IPS DF 4.7 (cell line): ENCODE measurements around the gene COL5A1.

Experiments used
- DNase-seq: peaks from one replicate; pipeline ENCODE4 v3.0.0-alpha.2; 2013; ENCODE audit warnings: low spot score; ENCODE audit errors: extremely low read depth

COL5A1 gene

GRCh38 chr9:134724912-134725604 lies 83.5 kb downstream of the COL5A1 start:
- no peak for DNase-seq

DNA sequence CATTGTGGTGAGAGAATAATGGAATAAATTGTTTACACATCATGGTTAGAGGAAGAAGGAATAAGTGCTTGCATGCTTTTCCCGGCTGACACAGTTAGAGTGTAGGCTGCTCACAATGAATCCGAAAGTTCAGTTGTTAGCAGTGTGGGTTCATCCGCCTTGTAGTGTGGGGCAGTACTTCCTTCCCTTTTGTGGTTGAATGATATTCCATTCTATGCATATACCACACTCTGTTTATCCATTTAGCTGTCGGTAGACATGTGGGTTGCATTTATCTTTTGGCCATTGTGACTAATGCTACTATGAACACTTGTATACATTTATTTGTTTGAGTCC lies 84.0 kb downstream of the COL5A1 start:
- no peak for DNase-seq

DNA sequence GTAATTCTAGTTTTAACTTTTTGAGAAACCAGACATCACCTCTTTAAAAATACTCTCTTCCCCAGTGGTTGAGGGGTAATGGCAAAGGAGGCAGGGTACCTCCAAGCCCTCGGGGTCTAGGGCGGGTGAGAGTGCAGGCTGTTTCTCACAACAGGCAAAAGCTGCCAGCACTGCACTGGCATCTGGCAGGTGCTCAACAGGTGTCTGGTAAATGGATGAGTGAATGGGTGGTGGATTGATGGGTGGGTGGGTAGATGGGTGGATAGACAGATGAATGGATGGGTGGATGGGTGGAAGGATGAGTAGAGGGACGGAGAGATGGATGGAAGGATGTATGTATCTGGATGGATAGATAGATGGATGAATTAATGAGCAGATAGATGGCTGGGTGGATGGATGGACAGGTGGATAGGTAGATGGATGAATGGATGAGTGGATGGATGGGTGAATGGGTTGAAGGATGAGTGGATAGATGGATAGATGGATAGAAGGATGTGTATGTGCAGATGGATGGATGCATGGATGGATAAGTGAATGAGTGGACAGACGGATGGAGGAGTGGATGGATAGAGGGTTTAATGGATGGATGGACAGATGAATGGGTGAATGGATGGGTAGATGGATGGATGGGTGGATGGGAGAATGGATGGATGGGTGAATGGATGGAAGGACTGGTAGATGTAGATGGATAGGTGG lies 84.6 kb downstream of the COL5A1 start:
- DNase-seq = no peak

DNA sequence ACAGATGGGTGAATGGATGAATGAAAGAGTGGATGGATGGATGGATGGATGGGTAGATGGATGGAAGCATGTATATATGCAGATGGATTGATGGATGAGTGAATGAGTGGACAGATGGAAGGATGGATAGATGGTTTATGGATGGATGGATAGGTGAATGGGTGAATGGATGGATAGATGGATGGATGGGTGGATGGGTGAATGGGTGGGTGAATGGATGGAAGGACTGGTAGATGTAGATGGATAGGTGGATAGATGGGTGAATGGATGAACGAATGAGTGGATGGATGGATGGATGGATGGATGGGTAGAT lies 85.1 kb downstream of the COL5A1 start:
- no peak for DNase-seq

GRCh38 chr9:134728021-134728795 lies 86.6 kb downstream of the COL5A1 start:
- no peak for DNase-seq

DNA sequence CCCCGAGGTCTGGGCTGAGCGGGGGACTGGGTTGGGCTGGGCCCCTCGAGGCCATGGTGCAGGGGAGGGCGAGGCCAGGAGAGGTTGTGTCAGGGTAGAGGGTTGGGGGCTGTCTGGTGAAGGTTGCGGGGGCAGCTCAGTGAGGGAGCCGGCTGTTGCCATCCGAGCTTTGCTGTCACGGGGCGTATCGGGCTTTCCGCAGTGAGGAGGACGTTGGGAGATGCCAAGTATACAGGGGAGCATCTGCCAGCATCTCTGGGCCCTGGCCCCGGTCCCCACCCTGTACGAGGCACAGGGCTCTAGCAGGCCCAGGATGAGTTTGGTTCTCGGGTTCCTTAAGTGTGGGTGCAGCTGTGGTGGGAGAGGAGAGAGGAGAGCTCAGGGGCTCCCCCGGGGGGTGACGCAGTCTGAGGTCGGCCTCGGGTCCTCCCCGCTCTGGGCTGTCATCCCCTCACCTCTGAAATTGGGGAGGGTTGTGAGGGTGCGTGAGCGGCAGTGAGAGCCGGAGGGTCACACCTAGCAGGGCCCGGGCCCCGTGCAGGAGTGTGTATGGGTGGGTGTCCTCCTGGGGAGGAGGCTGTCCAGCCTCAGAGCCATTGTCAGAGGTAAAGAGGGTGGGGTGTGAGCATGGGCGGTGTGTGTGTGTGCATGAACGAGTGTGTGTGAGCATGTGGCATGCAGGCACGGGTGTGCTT lies 87.3 kb downstream of the COL5A1 start:
- no peak for DNase-seq

- no peak for DNase-seq
These were observed 88.6 kb downstream of the COL5A1 start for GRCh38 chr9:134730011-134730760.

GRCh38 chr9:134730761-134731496 lies 89.3 kb downstream of the COL5A1 start:
- DNase-seq = no peak

DNA sequence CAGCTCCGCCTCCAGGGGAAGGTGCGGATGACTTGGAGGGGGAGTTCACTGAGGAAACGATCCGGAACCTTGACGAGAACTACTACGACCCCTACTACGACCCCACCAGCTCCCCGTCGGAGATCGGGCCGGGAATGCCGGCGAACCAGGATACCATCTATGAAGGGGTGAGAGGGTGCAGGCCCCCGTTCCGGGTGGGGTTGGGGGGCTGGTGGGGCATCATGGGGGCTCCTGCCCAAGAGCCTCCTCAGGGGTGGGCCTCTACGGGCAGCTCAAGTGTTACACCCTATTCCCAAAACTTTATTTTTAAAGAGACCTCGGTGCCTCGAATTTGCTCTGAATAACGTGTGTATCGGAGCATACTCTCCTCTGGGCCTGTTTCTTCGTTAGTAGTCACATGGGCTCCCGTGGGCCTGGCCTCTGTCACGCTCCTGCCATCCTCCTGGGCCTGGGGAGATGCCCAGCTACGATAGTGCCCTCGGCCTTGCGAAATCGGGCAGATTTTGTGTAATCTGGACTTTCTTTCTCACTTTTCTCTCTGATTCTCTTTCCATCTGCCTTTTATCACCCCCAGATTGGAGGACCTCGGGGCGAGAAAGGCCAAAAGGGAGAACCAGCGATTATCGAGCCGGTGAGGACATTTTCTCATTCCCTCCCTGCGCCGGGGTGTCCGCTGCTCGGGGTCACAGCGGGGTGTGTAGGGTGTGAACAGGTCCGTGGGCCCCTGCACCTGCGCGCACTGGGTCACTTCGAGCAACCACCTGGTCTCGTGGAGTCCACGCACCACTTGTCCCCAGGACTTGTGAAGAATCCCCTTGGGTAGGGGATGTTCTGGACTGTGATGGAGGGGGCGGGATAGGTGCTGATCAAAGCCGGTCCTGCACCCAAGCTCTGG lies 90.1 kb downstream of the COL5A1 start:
- no peak for DNase-seq

GRCh38 chr9:134732392-134733110 lies 90.9 kb downstream of the COL5A1 start:
- no peak for DNase-seq

- DNase-seq = no peak
These were observed 92.1 kb downstream of the COL5A1 start for GRCh38 chr9:134733480-134734232.

DNA sequence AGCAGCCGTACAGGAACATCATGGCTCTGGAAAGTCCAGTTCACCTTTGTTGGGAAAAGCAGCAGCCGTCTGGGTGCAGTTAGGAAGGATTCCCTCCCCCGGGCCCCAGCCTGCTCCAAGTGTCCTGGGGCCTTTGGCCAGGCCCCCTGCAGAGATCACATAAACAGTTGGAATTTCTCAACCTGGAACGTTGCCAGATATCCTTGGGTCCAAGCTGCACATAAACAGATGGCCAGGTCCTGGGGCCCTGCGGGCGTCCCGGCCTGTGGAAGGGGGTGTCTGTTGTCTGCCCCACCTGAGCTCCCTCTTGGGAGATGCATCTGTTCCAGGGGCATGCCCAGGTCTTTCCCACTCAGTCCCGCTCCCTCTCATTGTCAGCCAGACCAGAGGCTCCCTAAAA lies 92.7 kb downstream of the COL5A1 start:
- DNase-seq = no peak

DNA sequence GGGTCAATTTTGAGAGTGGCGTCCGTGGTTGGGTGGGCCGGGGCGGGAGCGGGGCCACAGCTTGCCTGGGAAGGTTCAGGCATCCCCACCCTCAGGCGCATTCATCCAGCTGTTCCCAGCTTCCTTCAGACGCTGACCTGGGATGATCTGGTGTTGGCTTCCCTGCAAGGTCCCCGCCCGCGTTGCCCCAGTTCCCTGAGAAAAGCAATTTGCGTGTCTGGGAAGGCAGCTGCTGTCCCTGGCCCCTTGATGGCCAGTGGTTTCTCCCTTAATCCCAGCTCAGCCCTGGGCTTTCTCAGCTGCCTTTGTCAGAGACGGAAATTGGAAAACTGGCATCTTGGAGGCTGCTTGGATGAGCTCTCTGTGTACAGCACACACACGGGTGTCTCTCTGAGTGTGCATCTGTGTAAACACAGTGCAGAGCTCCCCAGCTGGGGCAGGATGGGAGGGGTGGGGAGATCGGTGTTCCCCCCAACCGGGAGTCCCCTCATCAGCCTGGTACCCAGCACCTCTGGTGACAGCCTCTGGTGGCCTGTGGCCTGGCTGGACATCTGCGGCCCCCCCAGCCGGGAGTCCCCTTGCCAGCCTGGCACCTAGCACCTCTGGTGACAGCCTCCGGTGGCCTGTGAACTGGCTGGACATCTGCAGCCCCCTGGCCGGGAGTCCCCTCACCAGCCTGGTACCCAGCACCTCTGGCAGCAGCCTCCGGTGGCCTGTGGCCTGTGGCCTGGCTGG lies 94.0 kb downstream of the COL5A1 start:
- DNase-seq = no peak

DNA sequence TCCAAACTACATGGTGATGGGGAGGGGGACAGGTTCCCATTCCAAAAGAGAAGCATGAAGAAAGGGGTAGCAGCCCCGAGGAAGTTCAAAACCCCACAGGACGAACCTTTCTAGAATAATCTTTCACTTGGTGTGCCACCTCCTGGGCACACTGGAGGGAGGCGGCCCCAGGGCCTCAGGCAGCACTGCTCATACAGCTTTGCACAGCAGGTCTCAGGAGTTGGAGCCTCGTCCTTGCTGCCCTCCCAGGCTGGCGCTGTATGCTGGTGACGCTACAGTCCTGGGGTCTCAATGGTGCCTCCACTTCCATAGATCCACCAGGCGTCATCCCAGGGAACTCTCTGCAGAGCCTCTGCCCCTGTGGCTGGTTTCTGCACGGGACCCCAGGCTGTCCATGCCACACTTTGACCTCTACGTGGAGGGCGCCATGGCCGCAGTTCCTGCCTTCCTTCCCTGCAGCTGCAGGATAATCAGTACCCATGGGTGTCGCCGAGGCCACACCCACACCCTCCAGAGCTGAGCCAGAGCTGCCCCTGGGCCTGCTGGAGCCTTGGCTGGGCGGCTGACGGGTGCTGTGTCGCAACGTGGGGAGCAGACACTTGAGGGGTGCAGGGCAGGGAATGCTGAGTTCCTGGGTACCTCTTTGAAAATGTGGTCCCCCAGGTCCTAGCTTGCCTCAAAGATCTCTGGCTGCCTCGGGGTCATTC lies 95.3 kb downstream of the COL5A1 start:
- no peak for DNase-seq

GRCh38 chr9:134737842-134738580 lies 96.4 kb downstream of the COL5A1 start:
- no peak for DNase-seq
